Activated T-helper 1 cell treated with anti-CD3 and anti-CD28 coated beads, Interleukin-2, amount 50 U/mL, for 16 hours (primary cell): ENCODE measurements around the gene FBXO3.
"Not testable (repeated sequence)": the region's sequence is repeated elsewhere in the genome, so short reads cannot be mapped to it uniquely, and the experiment has no call there.

Experiments
- DNase-seq, 2 donors: peaks; one replicate each; pipeline ENCODE4 v3.0.0-alpha.2; 2020; ENCODE audit warnings: low read depth in 1 of 2, low spot score in 1 of 2

Gene FBXO3, protein sequence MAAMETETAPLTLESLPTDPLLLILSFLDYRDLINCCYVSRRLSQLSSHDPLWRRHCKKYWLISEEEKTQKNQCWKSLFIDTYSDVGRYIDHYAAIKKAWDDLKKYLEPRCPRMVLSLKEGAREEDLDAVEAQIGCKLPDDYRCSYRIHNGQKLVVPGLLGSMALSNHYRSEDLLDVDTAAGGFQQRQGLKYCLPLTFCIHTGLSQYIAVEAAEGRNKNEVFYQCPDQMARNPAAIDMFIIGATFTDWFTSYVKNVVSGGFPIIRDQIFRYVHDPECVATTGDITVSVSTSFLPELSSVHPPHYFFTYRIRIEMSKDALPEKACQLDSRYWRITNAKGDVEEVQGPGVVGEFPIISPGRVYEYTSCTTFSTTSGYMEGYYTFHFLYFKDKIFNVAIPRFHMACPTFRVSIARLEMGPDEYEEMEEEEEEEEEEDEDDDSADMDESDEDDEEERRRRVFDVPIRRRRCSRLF

GRCh38 chr11:33773987-33774735 lies at the start of gene FBXO3:
Gene FBXO3 (minus strand): TSS chr11:33774520. CDS start chr11:33774497, 23 bp downstream.
- peak; percentile 71 to 75 for DNase-seq

GRCh38 chr11:33822981-33823380 lies 48.7 kb upstream of the FBXO3 start:
- DNase-seq, result not testable (repeated sequence)

GRCh38 chr11:33819278-33820035 lies 45.1 kb upstream of the FBXO3 start:
- DNase-seq, result no peak

DNA sequence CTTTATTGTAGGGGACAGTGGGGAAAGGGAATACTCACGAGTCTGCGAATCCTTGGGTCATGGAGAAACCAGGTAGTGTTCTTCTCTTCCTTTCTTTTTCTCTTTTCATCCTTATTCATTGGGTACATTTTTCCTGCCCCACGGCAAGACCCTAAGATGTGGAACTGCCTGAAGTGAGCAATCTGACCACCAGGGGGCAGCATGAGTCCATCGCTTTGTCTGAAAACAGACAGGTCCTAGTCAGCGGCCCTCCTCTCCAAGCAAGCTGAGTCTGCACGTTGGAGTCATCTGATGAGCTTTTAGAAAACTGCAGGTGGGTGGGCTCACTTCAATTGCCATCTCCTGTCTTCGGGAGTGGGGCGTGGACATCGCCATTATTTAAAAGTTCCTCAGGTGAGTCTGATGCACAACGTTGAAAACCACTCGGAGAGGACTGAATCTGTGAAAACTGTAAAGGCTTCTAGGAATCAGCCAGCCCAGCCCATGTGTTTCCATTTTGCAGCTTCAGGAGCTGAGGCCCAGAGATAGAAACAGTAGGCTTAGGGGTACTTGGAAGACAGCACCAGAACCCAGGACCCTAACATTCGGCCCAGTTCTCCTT lies 34.0 kb upstream of the FBXO3 start:
- peak; percentile 71 to 87 for DNase-seq

DNA sequence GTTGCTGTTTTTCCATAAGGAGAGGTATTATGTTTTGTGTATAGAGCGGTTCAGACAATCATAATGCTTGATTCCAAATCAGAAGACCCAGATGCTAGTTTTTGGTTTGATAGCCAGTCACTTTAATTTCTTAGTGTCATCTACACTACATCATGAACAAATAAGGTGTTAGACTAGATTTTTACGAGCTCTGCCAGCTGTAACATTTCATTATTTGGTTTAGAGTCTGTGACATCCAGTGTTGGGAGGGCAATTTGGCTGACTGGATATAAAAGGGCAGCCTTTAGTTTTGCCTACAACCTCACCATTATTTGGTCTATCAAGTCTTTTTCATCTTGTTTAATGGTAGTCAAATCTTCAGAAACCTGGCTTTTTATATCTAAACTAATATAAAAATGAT lies 30.2 kb upstream of the FBXO3 start:
- DNase-seq, result no peak

DNA sequence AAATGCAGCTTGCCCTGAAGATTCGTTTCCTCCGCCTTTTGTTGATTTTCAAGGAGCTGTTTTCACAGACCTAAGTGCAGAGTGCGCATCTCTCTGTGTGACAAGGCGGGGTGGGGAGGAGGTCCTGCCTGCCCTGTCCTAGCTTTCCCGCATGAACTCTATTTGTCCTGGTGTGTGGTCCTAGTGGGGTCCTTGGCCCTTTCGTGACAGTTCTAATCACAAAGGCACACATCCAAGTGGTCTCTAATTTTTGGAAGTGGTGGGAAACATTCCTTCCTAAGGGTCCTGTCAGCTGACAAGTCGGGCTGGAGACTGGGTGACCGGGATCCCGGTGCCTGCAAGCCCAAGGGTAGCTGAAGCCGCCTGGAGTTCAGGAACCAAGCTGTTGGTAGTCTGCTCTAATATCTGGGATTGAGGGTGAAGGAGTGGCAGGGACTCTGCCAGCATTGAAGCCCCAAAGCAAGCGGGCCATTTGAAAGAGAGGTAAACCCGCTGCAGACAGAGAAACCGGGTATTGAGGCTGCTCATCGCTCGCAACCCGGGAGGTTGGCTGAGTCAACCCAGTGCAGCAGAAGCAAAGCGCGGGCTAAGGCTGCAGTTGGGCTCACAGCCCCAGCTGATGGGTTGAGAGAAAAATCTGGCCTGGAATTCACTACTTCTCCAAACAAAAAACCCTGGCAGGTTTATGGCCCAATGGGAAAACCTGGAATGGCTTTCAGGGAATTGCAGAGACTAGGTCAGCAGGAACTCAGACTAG lies 28.1 kb upstream of the FBXO3 start:
- DNase-seq, result no peak

GRCh38 chr11:33801821-33802193 lies 27.5 kb upstream of the FBXO3 start:
- DNase-seq, result no peak

- no peak for DNase-seq
These were observed 23.6 kb upstream of the FBXO3 start for GRCh38 chr11:33797879-33798278.

- DNase-seq, result no peak
These were observed 15.7 kb upstream of the FBXO3 start for GRCh38 chr11:33790040-33790439.

DNA sequence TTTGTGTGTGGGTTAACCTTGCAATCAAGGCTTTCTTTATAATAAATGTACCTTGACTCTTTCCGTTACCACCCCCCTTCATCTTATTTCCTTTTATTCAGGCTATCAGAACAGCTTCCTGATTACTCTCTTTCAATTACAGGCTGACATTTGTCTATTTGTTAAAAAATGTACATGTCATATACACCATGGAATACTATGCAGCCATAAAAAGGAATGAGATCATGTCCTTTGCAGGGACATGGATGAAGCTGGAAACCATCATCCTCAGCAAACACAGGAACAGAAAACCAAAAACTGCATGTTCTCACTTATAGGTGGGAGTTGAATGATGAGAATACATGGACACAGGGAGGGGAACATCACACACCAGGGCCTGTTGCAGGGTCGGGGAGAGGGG lies 13.8 kb upstream of the FBXO3 start:
- DNase-seq, result not testable (repeated sequence)

GRCh38 chr11:33787076-33787475 lies 12.8 kb upstream of the FBXO3 start:
- DNase-seq, result no peak

- DNase-seq, result no peak
These were observed 11.3 kb upstream of the FBXO3 start for GRCh38 chr11:33785609-33786008.

GRCh38 chr11:33779849-33780528 lies 5.7 kb upstream of the FBXO3 start:
- no peak for DNase-seq

DNA sequence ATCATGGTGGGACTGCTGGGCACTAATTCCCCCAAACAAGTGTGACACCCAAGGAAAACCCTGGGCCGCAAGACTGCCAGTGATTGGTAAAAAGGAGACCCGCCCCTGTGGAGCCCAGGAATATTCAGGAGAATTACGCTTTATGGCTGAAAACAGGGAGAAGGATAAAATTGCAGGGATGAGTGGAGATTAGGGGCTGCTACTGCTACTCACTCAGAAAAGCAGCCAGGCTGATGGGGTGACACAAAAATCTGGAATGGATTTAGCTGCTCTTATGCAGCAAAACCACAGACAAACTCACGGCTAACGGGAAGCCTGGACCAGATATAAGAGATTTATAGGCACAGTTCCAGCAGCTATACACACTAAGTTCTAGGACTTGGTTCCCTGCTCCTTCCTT lies 4.4 kb upstream of the FBXO3 start:
- DNase-seq, result no peak

DNA sequence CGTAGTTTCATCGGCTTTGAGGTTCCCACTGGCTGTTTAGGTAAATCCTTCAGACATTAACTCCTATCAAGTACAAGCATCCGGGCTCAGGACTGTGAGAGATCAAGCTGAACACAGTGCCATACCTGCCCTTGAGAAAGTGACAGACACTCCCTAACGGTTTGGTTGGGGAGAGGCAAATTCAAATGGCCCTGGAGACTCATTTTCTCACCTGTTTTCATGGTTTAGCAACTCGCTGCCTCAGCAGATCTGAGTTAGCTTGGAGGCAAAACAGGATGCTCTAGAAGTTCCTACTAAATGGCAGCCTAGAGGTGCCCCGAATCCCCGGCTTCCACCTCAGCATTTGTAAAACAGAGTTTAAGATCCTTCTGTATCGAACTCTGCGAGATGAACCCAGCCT lies 3.6 kb upstream of the FBXO3 start:
- DNase-seq, result no peak

GRCh38 chr11:33775832-33776470 lies 1.6 kb upstream of the FBXO3 start:
- no peak for DNase-seq

GRCh38 chr11:33775467-33775807 lies 1.1 kb upstream of the FBXO3 start:
- DNase-seq, result no peak

- no peak for DNase-seq
These were observed 581 bp upstream of the FBXO3 start for GRCh38 chr11:33774736-33775466.
